Spleen (tissue), 7 donors: ENCODE data around the gene CEP41.

Experiments
- CTCF ChIP-seq, 11 experiments: fragments of 200-600 bp in 7 of 11; fragments of 450-650 bp in 4 of 11; sonication (generic) in 4 of 11; IDR thresholded peaks in 8 of 11; conservative IDR thresholded peaks in 3 of 11; 1 replicate in 7 of 11; 2 replicates in 4 of 11; pipeline versions ENCODE4 v1.4.0 to v1.8.0; 2016 to 2021; ENCODE audit warnings: antibody characterized with exemption in 11 of 11, inconsistent platforms in 4 of 11, mild to moderate bottlenecking in 1 of 11
- POLR2A ChIP-seq, 3 donors: fragments of 450-650 bp; IDR thresholded peaks; one replicate each; pipeline ENCODE4 v1.5.1; 2017; ENCODE audit warnings: antibody characterized with exemption in 3 of 3, mild to moderate bottlenecking in 1 of 3
- donor health status: DM: no; HTN: no; CAD: no; lungs with moderate emphysema.
- donor health status: DM: no; HTN: no; CAD: no.
- donor health status: DM: no; HTN: no; CAD: no.

- TF ChIP-seq CTCF (IDR thresholded peaks at IDR 0.05 in 8 of 11, conservative IDR thresholded peaks at IDR 0.05 in 3 of 11) (no peak), POLR2A (IDR thresholded peaks at IDR 0.05) (no peak)
Measured at GRCh38 chr7:130365088-130365487, 75.7 kb downstream of the CEP41 start.
